ENCODE data around the gene MOGAT2.

MOGAT2 gene

DNA sequence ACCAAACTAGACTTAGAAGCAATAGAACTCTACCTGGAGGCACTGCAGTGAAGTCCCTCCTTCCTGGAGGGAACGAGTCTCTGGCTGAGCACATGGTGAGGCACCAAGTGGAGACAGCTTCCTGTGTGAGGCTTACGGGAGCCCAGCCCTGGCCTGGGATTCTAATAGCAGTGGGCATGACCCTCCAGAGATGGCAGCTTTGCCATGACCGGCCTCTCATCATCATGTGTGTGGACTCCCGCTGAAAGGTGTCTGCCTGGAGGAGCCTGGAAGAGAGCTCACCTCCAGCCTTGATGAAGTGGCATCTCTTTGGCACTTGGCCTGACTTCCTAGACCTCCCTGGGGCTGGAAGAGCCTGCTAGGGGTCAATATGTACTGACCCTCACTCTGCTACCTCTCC, 58.9 kb downstream of the MOGAT2 start:
- H3K4me3 ChIP-seq (ENCODE audit: low read depth, low read length): no peak overlapping the region

DNA sequence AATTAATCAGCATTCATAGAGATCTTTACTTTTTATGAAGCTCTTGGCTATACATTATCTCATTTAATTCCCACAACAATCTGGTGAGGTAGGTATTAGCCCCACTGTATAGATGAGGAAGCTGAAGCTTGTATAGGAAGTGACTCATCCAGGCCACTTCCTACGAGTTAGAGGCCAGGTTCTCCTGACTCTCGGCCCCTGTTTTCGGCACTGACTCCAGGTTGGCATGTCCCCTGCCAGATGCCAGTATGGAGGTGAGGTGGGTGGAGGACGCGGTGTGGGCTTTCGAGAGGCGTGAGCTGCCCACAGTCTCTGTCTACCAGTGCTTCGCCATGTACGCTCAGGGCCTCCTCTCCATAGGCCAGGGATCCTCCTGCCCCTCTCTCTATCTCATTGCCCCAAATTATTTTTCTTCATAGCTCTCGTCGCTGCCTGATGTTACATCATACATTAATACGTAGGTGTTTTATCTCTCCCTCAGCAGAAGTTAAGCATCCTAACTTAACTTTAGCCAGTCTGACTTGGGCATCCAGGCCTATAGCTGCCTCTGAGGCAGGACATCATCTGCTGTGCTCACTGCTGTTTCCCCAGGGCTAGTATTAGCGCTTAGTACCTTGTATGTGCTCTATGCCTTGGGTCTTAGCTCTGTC, 59.9 kb downstream of the MOGAT2 start:
- H3K4me3 ChIP-seq (ENCODE audit: low read depth, low read length): no peak overlapping the region

DNA sequence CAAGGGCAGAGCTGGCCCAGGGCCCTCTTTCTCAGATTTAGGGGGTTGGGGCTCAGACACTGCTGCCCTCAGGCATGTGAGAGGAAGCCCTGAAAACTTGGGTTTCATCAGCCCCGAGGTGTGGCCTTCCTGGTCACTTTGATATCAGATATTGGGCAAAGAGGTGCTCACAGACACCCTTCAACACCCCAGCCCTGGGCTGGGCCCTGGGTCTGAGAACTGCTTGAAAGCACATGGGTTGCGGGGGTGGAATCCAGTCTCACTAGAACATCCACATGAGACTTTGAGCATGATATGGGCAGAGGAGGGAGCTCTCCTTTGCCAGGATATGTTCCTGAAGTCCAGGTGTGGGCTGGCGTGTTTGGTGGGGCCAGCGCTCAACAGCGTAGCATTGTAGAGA, 61.3 kb downstream of the MOGAT2 start:
- no peak overlapping the region for H3K4me3 ChIP-seq (ENCODE audit: low read depth, low read length)

DNA sequence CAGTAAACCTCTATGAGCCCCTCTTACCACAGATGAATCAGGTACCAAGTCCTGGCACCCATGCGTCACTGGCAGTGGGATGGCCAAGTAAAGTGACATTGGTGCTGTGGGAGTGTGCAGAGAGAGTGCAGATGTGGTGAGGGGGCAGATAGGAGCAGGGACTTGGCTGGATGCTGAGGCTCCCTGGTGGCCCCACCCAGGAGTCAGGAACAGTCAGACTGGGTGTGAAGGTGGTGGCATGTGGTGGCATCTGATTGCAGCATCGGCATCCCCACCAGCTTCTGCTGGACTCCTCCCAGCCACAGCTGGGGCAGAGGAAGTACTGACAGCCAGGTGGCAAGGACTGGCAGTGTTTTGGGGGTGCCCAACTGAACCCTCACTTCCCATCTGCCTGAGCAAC, 62.3 kb downstream of the MOGAT2 start:
- no peak overlapping the region for H3K4me3 ChIP-seq (ENCODE audit: low read depth, low read length)

DNA sequence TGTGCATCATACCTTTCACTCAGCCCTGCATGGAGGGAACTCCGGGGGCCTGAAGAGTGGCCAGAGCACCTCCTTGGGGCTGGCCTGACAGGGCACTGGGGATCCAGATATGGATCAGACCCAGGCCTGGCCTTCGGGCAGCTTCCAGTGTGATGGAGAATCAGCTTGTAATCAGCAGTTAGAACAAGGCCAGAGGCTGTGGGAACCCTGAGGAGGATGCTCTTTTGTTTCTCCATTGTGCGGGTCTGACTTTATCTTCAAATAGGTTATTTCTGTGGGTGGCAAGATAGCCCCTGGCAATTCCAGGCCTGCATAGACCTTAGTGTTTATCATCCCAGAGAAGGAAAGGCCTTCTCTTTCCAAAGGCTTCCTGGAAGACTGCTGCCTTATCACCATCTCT, 63.2 kb downstream of the MOGAT2 start:
- no peak overlapping the region for H3K4me3 ChIP-seq (ENCODE audit: low read depth, low read length)

DNA sequence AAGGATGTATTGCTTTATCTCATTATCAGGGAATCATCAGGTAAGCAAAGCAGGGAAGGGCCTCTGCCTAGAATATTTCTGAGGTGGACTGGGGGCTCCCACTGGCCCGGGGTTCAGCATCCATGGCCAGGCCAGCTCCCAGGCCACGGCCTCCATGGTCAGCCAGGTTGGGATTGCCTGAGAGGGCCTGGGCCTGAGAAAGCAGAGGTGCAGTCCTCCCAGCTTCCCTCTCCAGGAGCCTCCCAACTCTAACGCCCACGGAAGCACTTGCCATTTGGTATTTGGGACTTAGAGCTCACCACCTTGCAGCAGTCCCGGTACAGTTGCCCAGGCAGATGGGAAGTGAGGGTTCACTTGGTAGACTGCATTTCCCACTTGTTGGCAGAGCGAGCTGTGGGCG, 63.7 kb downstream of the MOGAT2 start:
- H3K4me3 ChIP-seq (ENCODE audit: low read depth, low read length): no peak overlapping the region

DNA sequence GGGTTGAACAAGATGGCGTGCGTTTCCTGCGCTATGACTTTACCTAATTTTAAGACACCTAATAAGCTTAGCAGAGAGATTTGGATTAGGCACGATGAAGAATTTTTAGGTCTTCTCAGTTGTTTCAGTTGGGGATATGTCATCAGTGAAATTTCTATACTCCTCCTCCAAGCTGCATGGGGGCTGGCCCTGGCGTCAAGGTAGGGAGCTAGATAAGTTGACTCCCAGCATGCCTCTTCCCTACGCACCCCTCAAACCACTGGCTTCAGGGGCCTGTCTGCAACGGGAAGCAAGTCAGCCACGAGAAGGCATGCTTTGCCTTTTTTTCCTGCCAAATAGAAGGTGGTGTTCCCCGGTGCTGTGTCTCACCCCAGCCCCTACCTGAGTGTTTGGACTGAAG, 64.2 kb downstream of the MOGAT2 start:
- H3K4me3 ChIP-seq (ENCODE audit: low read depth, low read length): no peak overlapping the region
